ACC112 (cell line): ENCODE data around the gene SMARCA1.

Source experiments
- H2AFZ ChIP-seq: fragments of 200-600 bp; sonication (generic); one replicate; pipeline ENCODE4 v1.6.0; 2017; ENCODE audit warnings: antibody characterized with exemption, low read length; ENCODE audit not compliant: unreplicated experiment
- H3K27ac ChIP-seq: fragments of 200-600 bp; sonication (generic); 2 replicates; pipeline ENCODE4 v1.5.1; 2014; ENCODE audit warnings: low read depth, mild to moderate bottlenecking, antibody characterized with exemption, low read length, moderate library complexity
- H3K27me3 ChIP-seq: fragments of 200-600 bp; sonication (generic); 2 replicates; pipeline ENCODE4 v1.6.1; 2014; ENCODE audit warnings: mild to moderate bottlenecking, antibody characterized with exemption, low read length, moderate library complexity, mixed read lengths; ENCODE audit not compliant: insufficient read depth
- H3K36me3 ChIP-seq: fragments of 200-600 bp; sonication (generic); 2 replicates; pipeline ENCODE4 v1.6.1; 2016; ENCODE audit warnings: mild to moderate bottlenecking, antibody characterized with exemption, low read length, moderate library complexity, mixed read lengths; ENCODE audit not compliant: insufficient read depth
- H3K4me1 ChIP-seq: fragments of 200-600 bp; sonication (generic); one replicate; pipeline ENCODE4 v1.6.1; 2016; ENCODE audit warnings: low read length, mixed read lengths; ENCODE audit not compliant: insufficient read depth, unreplicated experiment, control insufficient read depth
- H3K4me3 ChIP-seq: fragments of 200-600 bp; sonication (generic); 2 replicates; pipeline ENCODE4 v1.5.1; 2014; ENCODE audit warnings: mild to moderate bottlenecking, low read depth, low read length
- H3K79me2 ChIP-seq: fragments of 200-600 bp; sonication (generic); one replicate; pipeline ENCODE4 v1.6.0; 2016; ENCODE audit warnings: low read length; ENCODE audit not compliant: control insufficient read depth, unreplicated experiment, insufficient read depth

SMARCA1 gene

GRCh38 chrX:129497146-129497843 is 26.0 kb downstream of the SMARCA1 start:
- peak overlapping the region; percentile 90 for H3K27ac ChIP-seq
- H3K36me3 ChIP-seq = peaks cover 4% of the 10 kb centered on the region
- H2AFZ ChIP-seq = no peak overlapping the region
- no peaks in the 10 kb centered on the region for H3K79me2 ChIP-seq
- no peak overlapping the region for H3K4me3 ChIP-seq
- H3K4me1 ChIP-seq = peaks cover 36% of the 10 kb centered on the region
- no peaks in the 10 kb centered on the region for H3K27me3 ChIP-seq

GRCh38 chrX:129496625-129497024 is 26.7 kb downstream of the SMARCA1 start:
- Histone ChIP-seq H3K27me3 (no peaks in the 10 kb centered on the region), H3K27ac (peak overlapping the region; percentile 90), H3K36me3 (peaks cover 4% of the 10 kb centered on the region), H3K79me2 (no peaks in the 10 kb centered on the region), H2AFZ (no peak overlapping the region), H3K4me1 (peaks cover 36% of the 10 kb centered on the region), H3K4me3 (peak overlapping the region; percentile 62)

GRCh38 chrX:129495900-129496299 is 27.4 kb downstream of the SMARCA1 start:
- H2AFZ ChIP-seq = no peak overlapping the region
- peak overlapping the region; percentile 90 for H3K27ac ChIP-seq
- peak overlapping the region; percentile 62 for H3K4me3 ChIP-seq
- peaks cover 36% of the 10 kb centered on the region for H3K4me1 ChIP-seq
- peaks cover 4% of the 10 kb centered on the region for H3K36me3 ChIP-seq
- H3K27me3 ChIP-seq = no peaks in the 10 kb centered on the region
- H3K79me2 ChIP-seq = no peaks in the 10 kb centered on the region

- H3K27me3 ChIP-seq = no peaks in the 10 kb centered on the region
- H2AFZ ChIP-seq = no peak overlapping the region
- H3K4me1 ChIP-seq = peaks cover 36% of the 10 kb centered on the region
- H3K79me2 ChIP-seq = no peaks in the 10 kb centered on the region
- H3K4me3 ChIP-seq = no peak overlapping the region
- H3K27ac ChIP-seq = no peak overlapping the region
- peaks cover 4% of the 10 kb centered on the region for H3K36me3 ChIP-seq
Measured at GRCh38 chrX:129494887-129495286, 28.4 kb downstream of the SMARCA1 start.

GRCh38 chrX:129493643-129494042 is 29.6 kb downstream of the SMARCA1 start:
- H3K27me3 ChIP-seq = no peaks in the 10 kb centered on the region
- peaks cover 8% of the 10 kb centered on the region for H3K36me3 ChIP-seq
- no peak overlapping the region for H2AFZ ChIP-seq
- H3K4me1 ChIP-seq = peaks cover 36% of the 10 kb centered on the region
- peak overlapping the region; percentile 29; the same call in 1 of the 2 replicates for H3K4me3 ChIP-seq
- H3K79me2 ChIP-seq = no peaks in the 10 kb centered on the region
- H3K27ac ChIP-seq = peak overlapping the region; percentile 60

GRCh38 chrX:129490330-129490729 is 33.0 kb downstream of the SMARCA1 start:
- H3K27ac ChIP-seq = no peak overlapping the region
- H3K79me2 ChIP-seq = no peaks in the 10 kb centered on the region
- H3K4me1 ChIP-seq = peaks cover 11% of the 10 kb centered on the region
- peaks cover 18% of the 10 kb centered on the region for H3K36me3 ChIP-seq
- H3K4me3 ChIP-seq = no peak overlapping the region
- no peaks in the 10 kb centered on the region for H3K27me3 ChIP-seq
- H2AFZ ChIP-seq = no peak overlapping the region

- H3K36me3 ChIP-seq = peaks cover 14% of the 10 kb centered on the region; the same call in 1 of the 2 replicates
- no peak overlapping the region for H2AFZ ChIP-seq
- H3K4me3 ChIP-seq = no peak overlapping the region
- H3K27ac ChIP-seq = no peak overlapping the region
- peaks cover 3% of the 10 kb centered on the region for H3K4me1 ChIP-seq
- H3K79me2 ChIP-seq = no peaks in the 10 kb centered on the region
- no peaks in the 10 kb centered on the region for H3K27me3 ChIP-seq
Measured at GRCh38 chrX:129488359-129488758, 34.9 kb downstream of the SMARCA1 start.

GRCh38 chrX:129480889-129481288 is 42.4 kb downstream of the SMARCA1 start:
- Histone ChIP-seq H3K27ac (no peak overlapping the region), H2AFZ (no peak overlapping the region), H3K79me2 (no peaks in the 10 kb centered on the region), H3K4me1 (peaks cover 12% of the 10 kb centered on the region), H3K36me3 (peaks cover 9% of the 10 kb centered on the region; the same call in 1 of the 2 replicates), H3K27me3 (no peaks in the 10 kb centered on the region), H3K4me3 (no peak overlapping the region)

- Histone ChIP-seq H3K27me3 (no peaks in the 10 kb centered on the region), H3K36me3 (0 out of 2 replicates have a peak, but pooled peaks cover 3% of the 10 kb centered on the region), H3K4me1 (peaks cover 12% of the 10 kb centered on the region), H3K27ac (no peak overlapping the region), H3K4me3 (no peak overlapping the region), H3K79me2 (no peaks in the 10 kb centered on the region), H2AFZ (no peak overlapping the region)
Measured at GRCh38 chrX:129478516-129478915, 44.8 kb downstream of the SMARCA1 start.

- H3K36me3 ChIP-seq = peaks cover 4% of the 10 kb centered on the region; the same call in 1 of the 2 replicates
- peaks cover 12% of the 10 kb centered on the region for H3K4me1 ChIP-seq
- no peak overlapping the region for H2AFZ ChIP-seq
- no peak overlapping the region for H3K4me3 ChIP-seq
- H3K79me2 ChIP-seq = no peaks in the 10 kb centered on the region
- H3K27ac ChIP-seq = peak overlapping the region; percentile 45; the same call in 1 of the 2 replicates
- H3K27me3 ChIP-seq = no peaks in the 10 kb centered on the region
Measured at GRCh38 chrX:129472116-129472515, 51.2 kb downstream of the SMARCA1 start.

GRCh38 chrX:129462707-129463106 is 60.6 kb downstream of the SMARCA1 start:
- no peaks in the 10 kb centered on the region for H3K79me2 ChIP-seq
- no peaks in the 10 kb centered on the region for H3K27me3 ChIP-seq
- H3K4me3 ChIP-seq = no peak overlapping the region
- H3K27ac ChIP-seq = no peak overlapping the region
- 0 out of 2 replicates have a peak, but pooled peaks cover 5% of the 10 kb centered on the region for H3K36me3 ChIP-seq
- H2AFZ ChIP-seq = no peak overlapping the region
- H3K4me1 ChIP-seq = no peaks in the 10 kb centered on the region
